Natural killer cell (primary cell): ENCODE results near the gene EYS. TPM values are rescaled to one million over a fixed set of nuclear protein-coding genes. Genes with fewer than 3 reads are reported as not detected.
A peak's percentile ranks its signal among the peaks of the same experiment; 100 is the strongest.

Experiments used
- ATAC-seq, 3 donors: fragments of 150-1000 bp in 2 of 3; fragments of 200-7000 bp in 1 of 3; cut with Tn5 transposase; 1 replicate in 1 of 3; 2 replicates in 2 of 3; pipeline ENCODE4 v1.10.0; 2021; ENCODE audit warnings: mild to moderate bottlenecking in 2 of 3, moderate library complexity in 2 of 3
- DNase-seq, 2 donors: peaks; one replicate each; pipeline versions ENCODE4 v3.0.0 to v3.0.0-alpha.2; 2013 to 2021; ENCODE audit warnings: mixed read lengths in 1 of 2
- H3K27ac ChIP-seq: one replicate; pipeline ENCODE4 v1.5.1; 2013; ENCODE audit warnings: mild to moderate bottlenecking, low read length
- H3K27me3 ChIP-seq: one replicate; pipeline ENCODE4 v1.6.1; 2013; ENCODE audit warnings: low read length; ENCODE audit not compliant: control insufficient read depth, insufficient read depth
- H3K36me3 ChIP-seq: one replicate; pipeline ENCODE4 v1.6.1; 2013; ENCODE audit warnings: low read length; ENCODE audit not compliant: control insufficient read depth, insufficient read depth
- H3K4me1 ChIP-seq: one replicate; pipeline ENCODE4 v1.6.1; 2013; ENCODE audit warnings: low read length; ENCODE audit not compliant: control insufficient read depth, insufficient read depth
- H3K4me3 ChIP-seq: one replicate; pipeline ENCODE4 v1.5.1; 2013; ENCODE audit warnings: low read length
- H3K9me3 ChIP-seq: one replicate; pipeline ENCODE4 v1.6.1; 2013; ENCODE audit warnings: low read length; ENCODE audit not compliant: control insufficient read depth, insufficient read depth
- H3K27ac Mint-ChIP-seq, 2 donors: one replicate each; pipeline ENCODE4 v1.8.0; 2022; ENCODE audit warnings: mild to moderate bottlenecking in 2 of 2, mixed read lengths in 2 of 2, moderate library complexity in 1 of 2
- H3K27me3 Mint-ChIP-seq, 2 donors: one replicate each; pipeline ENCODE4 v1.8.0; 2022; ENCODE audit warnings: low read depth in 2 of 2, mixed read lengths in 2 of 2
- H3K36me3 Mint-ChIP-seq: one replicate; pipeline ENCODE4 v1.8.0; 2022; ENCODE audit warnings: mixed read lengths
- H3K4me1 Mint-ChIP-seq, 2 donors: one replicate each; pipeline ENCODE4 v1.8.0; 2022; ENCODE audit warnings: mixed read lengths in 2 of 2
- H3K4me3 Mint-ChIP-seq: one replicate; pipeline ENCODE4 v1.8.0; 2022; ENCODE audit warnings: mild to moderate bottlenecking, moderate library complexity, mixed read lengths
- H3K9me3 Mint-ChIP-seq, 2 donors: one replicate each; pipeline ENCODE4 v1.8.0; 2022; ENCODE audit warnings: mixed read lengths in 2 of 2
- CTCF ChIP-seq: fragments of 200-600 bp; IDR thresholded peaks from one replicate; pipeline ENCODE4 v1.8.0; 2022; ENCODE audit warnings: antibody characterized with exemption
- WGBS: methylation state at CpG from one replicate; pipeline ENCODE4 v1.1.7; 2013; ENCODE audit warnings: missing lambda C conversion rate; ENCODE audit not compliant: insufficient coverage; 5-methylcytosine and 5-hydroxymethylcytosine counted together
- intact Hi-C: fragments of 100-400 bp; cut with micrococcal nuclease; formaldehyde crosslinking; loops from one replicate; pipeline ENCODE4 v1.14.2; 2022
- total RNA-seq, 4 donors: library from RNA; stranded (reverse); fragments of 120-200 nt in 1 of 4; gene quantifications; one replicate each; pipeline versions ENCODE4 v1.2.3 to v1.2.4, GENCODE V29; 2013 to 2022

Gene EYS
- total RNA-seq, 3 donors from 2014 or later (not counting 1 experiment from before 2014, with no cell fraction given) = 0.55 TPM; not detected in 2

- TF ChIP-seq CTCF = no peak
- no CpG with 5 or more reads among the region's 1 CpG for WGBS
Measured at GRCh38 chr6:63814459-63814858, 1892.6 kb downstream of the EYS start.

GRCh38 chr6:63813566-63814120, 1893.4 kb downstream of the EYS start:
- ATAC-seq (no peak), DNase-seq (no peak)
- H3K9me3 ChIP-seq = no peaks in the 10 kb centered on the region
- Mint-ChIP-seq H3K27me3 (no peaks in the 10 kb centered on the region), H3K9me3 (no peaks in the 10 kb centered on the region), H3K36me3 (no peaks in the 10 kb centered on the region), H3K27ac (no peak overlapping the region), H3K4me1 (no peaks in the 10 kb centered on the region), H3K4me3 (no peak overlapping the region)
- 89% methylated on average over 3 of the region's 5 CpGs for WGBS
- no peaks in the 10 kb centered on the region for H3K4me1 ChIP-seq
- H3K36me3 ChIP-seq = no peaks in the 10 kb centered on the region
- no peak overlapping the region for H3K27ac ChIP-seq
- TF ChIP-seq CTCF = no peak
- no peak overlapping the region for H3K4me3 ChIP-seq
- no peaks in the 10 kb centered on the region for H3K27me3 ChIP-seq
- intact Hi-C loops = no loop called here

More at GRCh38 chr6:63814459-63814858, 1892.6 kb downstream of the EYS start:
- no peak overlapping the region for H3K27ac Mint-ChIP-seq
- H3K27ac ChIP-seq = no peak overlapping the region
- ATAC-seq (no peak), DNase-seq (no peak)
- H3K4me3 ChIP-seq = no peak overlapping the region
- H3K9me3 ChIP-seq = no peaks in the 10 kb centered on the region
- no peaks in the 10 kb centered on the region for H3K36me3 ChIP-seq
- H3K36me3 Mint-ChIP-seq = no peaks in the 10 kb centered on the region
- intact Hi-C loops = no loop called here
- no peaks in the 10 kb centered on the region for H3K4me1 Mint-ChIP-seq
- no peaks in the 10 kb centered on the region for H3K9me3 Mint-ChIP-seq
- no peak overlapping the region for H3K4me3 Mint-ChIP-seq
- no peaks in the 10 kb centered on the region for H3K27me3 Mint-ChIP-seq
- H3K27me3 ChIP-seq = no peaks in the 10 kb centered on the region
- H3K4me1 ChIP-seq = no peaks in the 10 kb centered on the region

GRCh38 chr6:63808576-63808975, 1898.5 kb downstream of the EYS start:
- Mint-ChIP-seq H3K27ac (no peak overlapping the region), H3K9me3 (no peaks in the 10 kb centered on the region), H3K4me3 (no peak overlapping the region), H3K4me1 (no peaks in the 10 kb centered on the region), H3K36me3 (no peaks in the 10 kb centered on the region), H3K27me3 (no peaks in the 10 kb centered on the region)
- Histone ChIP-seq H3K27ac (no peak overlapping the region), H3K27me3 (no peaks in the 10 kb centered on the region), H3K4me1 (no peaks in the 10 kb centered on the region), H3K4me3 (no peak overlapping the region), H3K9me3 (no peaks in the 10 kb centered on the region), H3K36me3 (no peaks in the 10 kb centered on the region)
- TF ChIP-seq CTCF = no peak
- no peak for DNase-seq
- intact Hi-C loops = no loop called here
- ATAC-seq = no peak
- 100% methylated on average over 1 of the region's 2 CpGs for WGBS

GRCh38 chr6:63807056-63807455, 1900.0 kb downstream of the EYS start:
- Histone ChIP-seq H3K27me3 (no peaks in the 10 kb centered on the region), H3K9me3 (no peaks in the 10 kb centered on the region), H3K27ac (peak overlapping the region; percentile 30), H3K4me3 (no peak overlapping the region), H3K36me3 (no peaks in the 10 kb centered on the region), H3K4me1 (no peaks in the 10 kb centered on the region)
- Mint-ChIP-seq H3K4me1 (no peaks in the 10 kb centered on the region), H3K27ac (no peak overlapping the region), H3K27me3 (no peaks in the 10 kb centered on the region), H3K4me3 (no peak overlapping the region), H3K36me3 (no peaks in the 10 kb centered on the region), H3K9me3 (no peaks in the 10 kb centered on the region)
- intact Hi-C loops = no loop called here
- 100% methylated on average over 1 of the region's 2 CpGs for WGBS
- DNase-seq (no peak), ATAC-seq (no peak)
- TF ChIP-seq CTCF = no peak
